AG09319 (cell line): Measurements from ENCODE around the gene XPR1.

Experiments used
- DNase-seq: peaks from one replicate; pipeline ENCODE4 v3.0.0-alpha.2; 2010; ENCODE audit warnings: low read depth; ENCODE audit errors: extremely low read depth
- CTCF ChIP-seq: IDR thresholded peaks from 2 replicates; pipeline ENCODE4 v1.5.1; 2011; ENCODE audit warnings: low read depth, mild to moderate bottlenecking, inconsistent platforms, low read length, moderate library complexity

Gene XPR1

GRCh38 chr1:180925471-180926051 lies 293.7 kb downstream of the XPR1 start:
- TF ChIP-seq CTCF: no peak
- DNase-seq: no peak

GRCh38 chr1:180926164-180926981 lies 294.6 kb downstream of the XPR1 start:
- DNase-seq: no peak
- no peak for TF ChIP-seq CTCF

GRCh38 chr1:180927348-180927747 lies 295.5 kb downstream of the XPR1 start:
- no peak for TF ChIP-seq CTCF
- DNase-seq: no peak

- no peak for TF ChIP-seq CTCF
- no peak for DNase-seq
These were observed 296.0 kb downstream of the XPR1 start for GRCh38 chr1:180927841-180928240.

- DNase-seq: no peak
- TF ChIP-seq CTCF: no peak
These were observed 296.8 kb downstream of the XPR1 start for GRCh38 chr1:180928331-180929230.

GRCh38 chr1:180929389-180929788 lies 297.6 kb downstream of the XPR1 start:
- DNase-seq: no peak
- no peak for TF ChIP-seq CTCF
